ENCODE data around the gene NAT16. TPM values are rescaled to one million over a fixed set of nuclear protein-coding genes. Genes with fewer than 3 reads are reported as not detected.

NAT16 gene
- total and polyA plus RNA-seq, 9 of the 15 experiments (the other 6 are each of a cell fraction or from before 2014, with no cell fraction given): 0.04 TPM; not detected in 8

GRCh38 chr7:101207459-101207858 is 27.4 kb upstream of the NAT16 start:
- in situ Hi-C loops (cut with MboI): no loop called here
- intact Hi-C loops (cut with micrococcal nuclease): no loop called here
- no TSS peak for BruUV-seq (replicated peaks)

DNA sequence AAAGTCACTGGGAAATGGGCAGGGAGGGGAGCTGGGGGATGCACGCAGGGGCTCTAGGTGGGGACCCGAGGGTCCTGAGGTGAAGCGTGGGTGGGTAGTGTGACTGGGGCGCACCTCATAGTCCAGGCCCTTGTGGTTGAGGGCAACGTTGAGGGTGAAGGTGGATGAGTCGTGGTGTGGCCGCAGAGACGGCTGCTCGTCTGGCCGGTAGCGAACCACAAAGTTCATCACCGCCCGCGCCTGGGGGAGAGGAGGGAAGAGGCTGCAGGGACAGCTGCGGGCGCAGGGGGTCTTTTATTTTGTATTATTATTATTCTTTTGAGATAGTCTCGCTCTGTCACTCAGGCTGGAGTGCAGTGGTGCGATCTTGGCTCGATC is 26.6 kb upstream of the NAT16 start:
- Histone ChIP-seq H3K9me1 (ENCODE audit: control insufficient read depth, insufficient read depth, low read length) (no peaks in the 10 kb centered on the region), H3K4me1 (replicated peaks in 1 of 2; ENCODE audit: control insufficient read depth in 2 of 2, insufficient read depth in 2 of 2, low read length in 2 of 2) (peaks cover 0 to 33% of the 10 kb centered on the region in 2 experiments; a peak in 3 of 5 replicates), H3K79me2 (ENCODE audit: control insufficient read depth, insufficient read depth, low read length) (no peaks in the 10 kb centered on the region), H3K27ac (ENCODE audit: extremely low read depth, low read depth, low read length) (no peak overlapping the region), H3K27me3 (ENCODE audit: control insufficient read depth in 2 of 2, insufficient read depth in 2 of 2, low read length in 2 of 2) (peaks cover 0 to 7% of the 10 kb centered on the region in 2 experiments; a peak in 1 of 5 replicates), H3K4me2 (ENCODE audit: insufficient read depth, low read length) (no peak overlapping the region), H3K9me3 (replicated peaks; ENCODE audit: control insufficient read depth, insufficient read depth, low read depth, low read length) (no peaks in the 10 kb centered on the region), H3K4me3 (no peak overlapping the region), H3K9ac (ENCODE audit: insufficient read depth in 1 of 2, low read depth in 2 of 2, low read length in 2 of 2) (peak overlapping the region in 1 of 2 experiments; percentile 17; a peak in 1 of 4 replicates), H3K36me3 (ENCODE audit: control insufficient read depth, insufficient read depth, low read length) (peaks cover 45% of the 10 kb centered on the region; the same call in 2 of the 3 replicates), H2AFZ (ENCODE audit: low read depth, low read length) (no peak overlapping the region), H4K20me1 (replicated peaks; ENCODE audit: control insufficient read depth, insufficient read depth, low read length) (no peaks in the 10 kb centered on the region)
- CTCF ChIA-PET (ENCODE audit: low intra/inter-chr PET ratio): no interaction called here
- FAIRE-seq: no peak
- BruUV-seq (replicated peaks): no TSS peak
- no peak for DNase-seq (ENCODE audit: extremely low read depth in 1 of 4, low spot score in 3 of 4)
- POLR2A ChIA-PET: interaction anchor here (1.1 kb wide), 1 partner anchor 17 kb away, joined by 3 read pairs; no protein-coding TSS in a partner anchor
- intact Hi-C loops (cut with micrococcal nuclease) (no loop called here), in situ Hi-C loops (cut with MboI) (no loop called here)
- WGBS (ENCODE audit: insufficient coverage, low coverage, missing lambda C conversion rate): 76% methylated on average over 7 of the region's 19 CpGs
- no peak for ATAC-seq
- no peak for TF ChIP-seq ZEB2 (IDR thresholded peaks at IDR 0.05)
- TF ChIP-seq HLTF (IDR thresholded peaks at IDR 0.05): no peak
- TF ChIP-seq GATAD2B (IDR thresholded peaks at IDR 0.05; ENCODE audit: borderline replicate concordance): no peak
- TF ChIP-seq TFAP4 (CRISPR knock-in tag; IDR thresholded peaks at IDR 0.05; ENCODE audit: borderline replicate concordance): no peak
- no peak for TF ChIP-seq RFX1 (IDR thresholded peaks at IDR 0.05)
- TF ChIP-seq CBX3 (IDR thresholded peaks at IDR 0.05; ENCODE audit: borderline replicate concordance in 1 of 2, low read length in 2 of 2): no peak
- no peak for TF ChIP-seq PCBP2 (IDR thresholded peaks at IDR 0.05; ENCODE audit: low read depth, low read length, poor library complexity, severe bottlenecking)
- TF ChIP-seq THRB (CRISPR knock-in tag; conservative IDR thresholded peaks at IDR 0.05): no peak
- no peak for TF ChIP-seq ZNF41 (CRISPR knock-in tag; conservative IDR thresholded peaks at IDR 0.05)
- no peak for TF ChIP-seq ZNF77 (CRISPR knock-in tag; IDR thresholded peaks at IDR 0.05)
- TF ChIP-seq, protein P1, sequence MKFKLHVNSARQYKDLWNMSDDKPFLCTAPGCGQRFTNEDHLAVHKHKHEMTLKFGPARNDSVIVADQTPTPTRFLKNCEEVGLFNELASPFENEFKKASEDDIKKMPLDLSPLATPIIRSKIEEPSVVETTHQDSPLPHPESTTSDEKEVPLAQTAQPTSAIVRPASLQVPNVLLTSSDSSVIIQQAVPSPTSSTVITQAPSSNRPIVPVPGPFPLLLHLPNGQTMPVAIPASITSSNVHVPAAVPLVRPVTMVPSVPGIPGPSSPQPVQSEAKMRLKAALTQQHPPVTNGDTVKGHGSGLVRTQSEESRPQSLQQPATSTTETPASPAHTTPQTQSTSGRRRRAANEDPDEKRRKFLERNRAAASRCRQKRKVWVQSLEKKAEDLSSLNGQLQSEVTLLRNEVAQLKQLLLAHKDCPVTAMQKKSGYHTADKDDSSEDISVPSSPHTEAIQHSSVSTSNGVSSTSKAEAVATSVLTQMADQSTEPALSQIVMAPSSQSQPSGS (CRISPR knock-in tag; IDR thresholded peaks at IDR 0.05): no peak
- no peak for TF ChIP-seq SRF (CRISPR knock-in tag; IDR thresholded peaks at IDR 0.05)
- TF ChIP-seq DMBX1 (CRISPR knock-in tag; IDR thresholded peaks at IDR 0.05; ENCODE audit: borderline replicate concordance): no peak

More at GRCh38 chr7:101207459-101207858, 27.4 kb upstream of the NAT16 start:
- no peaks in the 10 kb centered on the region for H4K20me1 ChIP-seq (replicated peaks; ENCODE audit: control insufficient read depth, insufficient read depth, low read length)
- H3K9ac ChIP-seq (ENCODE audit: insufficient read depth in 1 of 2, low read depth in 2 of 2, low read length in 2 of 2): peak overlapping the region in 1 of 2 experiments; percentile 26; a peak in 2 of 4 replicates
- peaks cover 53% of the 10 kb centered on the region; the same call in 2 of the 3 replicates for H3K36me3 ChIP-seq (ENCODE audit: control insufficient read depth, insufficient read depth, low read length)
- CTCF ChIA-PET (ENCODE audit: low intra/inter-chr PET ratio): no interaction called here
- no peak for DNase-seq (ENCODE audit: extremely low read depth in 1 of 4, low spot score in 3 of 4)
- 90% methylated on average over 10 of the region's 17 CpGs for WGBS (ENCODE audit: insufficient coverage, low coverage, missing lambda C conversion rate)
- no peak overlapping the region for H3K27ac ChIP-seq (ENCODE audit: extremely low read depth, low read depth, low read length)
- TF ChIP-seq ZBTB8A (IDR thresholded peaks at IDR 0.05; ENCODE audit: partially characterized antibody): no peak
- ATAC-seq: no peak
- POLR2A ChIA-PET: no interaction called here
- no peaks in the 10 kb centered on the region for H3K79me2 ChIP-seq (ENCODE audit: control insufficient read depth, insufficient read depth, low read length)
- no peak overlapping the region for H3K4me2 ChIP-seq (ENCODE audit: insufficient read depth, low read length)
- no peaks in the 10 kb centered on the region for H3K9me3 ChIP-seq (replicated peaks; ENCODE audit: control insufficient read depth, insufficient read depth, low read depth, low read length)
- H3K27me3 ChIP-seq (ENCODE audit: control insufficient read depth in 2 of 2, insufficient read depth in 2 of 2, low read length in 2 of 2): peaks cover 0 to 7% of the 10 kb centered on the region in 2 experiments; a peak in 1 of 5 replicates
- no peaks in the 10 kb centered on the region for H3K9me1 ChIP-seq (ENCODE audit: control insufficient read depth, insufficient read depth, low read length)
- peaks cover 0 to 32% of the 10 kb centered on the region in 2 experiments; a peak in 3 of 5 replicates for H3K4me1 ChIP-seq (replicated peaks in 1 of 2; ENCODE audit: control insufficient read depth in 2 of 2, insufficient read depth in 2 of 2, low read length in 2 of 2)
- no peak overlapping the region for H2AFZ ChIP-seq (ENCODE audit: low read depth, low read length)
- no peak for FAIRE-seq
- H3K4me3 ChIP-seq: no peak overlapping the region
